HG03039 (cell line): Measurements from ENCODE around the gene PRR15L.

Experiments
- ATAC-seq: cut with Tn5 transposase; IDR thresholded peaks from one replicate; pipeline ENCODE4 v1.9.1; 2021; ENCODE audit warnings: mild to moderate bottlenecking, moderate library complexity; ENCODE audit not compliant: unreplicated experiment

PRR15L gene

GRCh38 chr17:47962901-47963300 is 5.2 kb upstream of the PRR15L start:
- no peak for ATAC-seq

GRCh38 chr17:47961406-47961805 is 3.7 kb upstream of the PRR15L start:
- no peak for ATAC-seq

- ATAC-seq, result no peak
These were observed 2.4 kb upstream of the PRR15L start for GRCh38 chr17:47959825-47960655.

GRCh38 chr17:47956791-47957590 is 692 bp downstream of the PRR15L start:
- ATAC-seq, result no peak

- ATAC-seq, result no peak
These were observed 1.9 kb downstream of the PRR15L start for GRCh38 chr17:47955497-47956461.

- no peak for ATAC-seq
These were observed 3.8 kb downstream of the PRR15L start for GRCh38 chr17:47953909-47954308.

GRCh38 chr17:47952171-47953021 is 5.3 kb downstream of the PRR15L start:
- ATAC-seq, result no peak

GRCh38 chr17:47950448-47950847 is 7.2 kb downstream of the PRR15L start:
- ATAC-seq, result no peak

- ATAC-seq, result no peak
These were observed 7.7 kb downstream of the PRR15L start for GRCh38 chr17:47949946-47950345.

- ATAC-seq, result peak; percentile 52
These were observed 8.4 kb downstream of the PRR15L start for GRCh38 chr17:47949197-47949759.

GRCh38 chr17:47948706-47949196 is 8.9 kb downstream of the PRR15L start:
- ATAC-seq, result no peak

- ATAC-seq, result no peak
These were observed 10.7 kb downstream of the PRR15L start for GRCh38 chr17:47946929-47947397.

- ATAC-seq, result no peak
These were observed 11.2 kb downstream of the PRR15L start for GRCh38 chr17:47946516-47946915.

- no peak for ATAC-seq
These were observed 11.9 kb downstream of the PRR15L start for GRCh38 chr17:47945529-47946508.

- no peak for ATAC-seq
These were observed 12.6 kb downstream of the PRR15L start for GRCh38 chr17:47945080-47945479.

GRCh38 chr17:47942568-47942967 is 15.1 kb downstream of the PRR15L start:
- no peak for ATAC-seq

- ATAC-seq, result no peak
These were observed 15.6 kb downstream of the PRR15L start for GRCh38 chr17:47942096-47942510.
